ENCODE measurements around the gene IFNG-AS1.

IFNG-AS1 gene

DNA sequence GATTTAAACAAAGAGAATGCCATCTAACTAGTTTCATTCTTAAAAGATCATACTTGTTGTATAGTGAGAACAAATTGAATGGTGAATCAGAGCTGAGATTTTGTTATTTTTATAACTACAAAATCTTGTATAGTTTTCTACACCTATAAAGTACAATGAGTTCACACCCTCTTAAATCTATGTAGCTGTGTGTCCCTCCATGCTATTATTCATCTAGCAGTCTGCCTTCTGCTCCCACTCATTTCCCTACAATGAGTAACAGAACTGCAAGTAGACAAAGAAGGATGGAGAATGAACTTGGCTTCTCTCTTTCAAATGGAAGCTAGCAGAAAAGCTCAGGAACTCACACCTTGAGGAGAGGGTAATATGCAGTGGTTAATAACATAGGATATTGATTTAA is 7.1 kb downstream of the IFNG-AS1 start:
- DNase-seq, result no peak

DNA sequence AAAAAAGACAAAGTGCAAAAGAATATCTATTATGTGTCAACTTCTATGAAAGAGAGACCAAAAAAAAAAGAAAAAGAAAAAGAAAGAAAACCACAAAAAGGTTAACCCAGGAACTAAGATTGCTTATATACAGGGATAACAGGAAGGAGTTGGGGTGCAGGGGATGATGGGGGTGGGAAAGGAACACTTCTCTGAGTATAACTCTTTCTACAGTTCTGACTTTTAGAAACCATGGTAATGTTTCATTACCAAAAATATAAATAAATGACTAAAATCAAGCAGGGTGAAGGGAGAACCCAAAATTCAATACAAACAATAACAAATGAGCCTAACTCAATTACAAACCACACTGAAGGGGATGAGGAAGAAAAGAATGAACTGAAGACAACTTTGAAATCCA is 9.1 kb downstream of the IFNG-AS1 start:
- DNase-seq, result no peak

DNA sequence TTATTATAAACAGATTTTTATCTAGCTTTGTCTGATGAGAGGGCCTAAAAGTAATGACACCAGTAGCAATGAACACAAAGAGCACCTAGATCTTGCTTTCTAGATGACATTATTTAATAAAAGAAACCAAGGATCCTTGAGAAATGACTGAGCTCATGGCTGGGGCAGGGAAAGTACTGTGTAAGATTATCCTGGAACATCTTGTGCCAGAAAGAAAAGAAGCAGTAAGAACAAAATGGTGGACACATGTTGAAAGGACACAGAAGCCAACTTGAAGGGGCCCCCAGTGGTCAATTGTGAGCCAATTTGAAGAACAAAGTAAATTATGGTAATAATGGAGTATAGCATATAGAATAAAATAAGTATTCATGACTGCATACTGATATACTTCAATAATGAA is 10.0 kb downstream of the IFNG-AS1 start:
- DNase-seq, result no peak

DNA sequence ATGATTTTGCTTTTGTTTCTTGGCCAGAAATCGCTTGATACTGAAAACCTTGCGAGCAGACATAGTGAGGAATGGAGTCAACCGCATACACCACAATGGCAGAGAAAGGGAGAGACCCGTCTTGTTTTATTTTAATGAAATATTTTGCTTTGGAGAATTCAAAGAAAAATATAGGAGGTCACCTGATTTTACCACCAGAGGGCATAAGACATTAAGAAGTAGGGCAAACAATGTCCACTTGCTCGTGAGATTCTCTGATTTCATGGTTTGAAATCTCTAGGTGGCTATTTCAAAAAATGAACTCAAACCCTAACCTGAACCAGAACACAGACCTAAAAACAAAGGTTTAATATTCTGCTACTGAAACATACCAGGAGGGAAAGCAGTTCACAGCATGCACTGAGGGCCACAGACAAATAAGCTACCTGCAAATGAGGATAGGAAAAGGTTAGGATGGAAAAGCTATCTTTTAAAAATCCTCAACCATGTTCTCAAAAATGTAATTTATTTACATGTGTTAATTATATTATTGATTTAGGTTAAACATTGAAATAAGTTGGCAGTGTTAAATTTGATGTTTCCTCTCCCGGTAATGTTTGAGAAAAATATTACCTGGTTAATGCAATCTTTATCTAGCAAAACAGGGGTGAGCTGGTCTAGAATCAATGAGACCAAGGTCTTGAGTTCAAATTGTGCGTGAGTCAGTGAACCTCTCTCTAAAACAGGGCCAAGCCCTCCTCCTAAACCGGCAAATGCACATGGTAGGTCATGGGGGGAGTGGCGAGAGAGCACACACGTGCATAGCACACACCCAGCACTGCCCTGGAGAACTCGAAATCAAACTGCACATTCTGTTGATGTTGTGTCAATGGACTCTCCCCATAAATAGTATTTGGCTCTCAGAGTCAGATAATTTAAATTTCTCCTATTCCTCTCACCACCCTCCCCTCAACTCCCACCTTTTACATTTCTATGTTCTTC is 12.5 kb downstream of the IFNG-AS1 start:
- no peak for DNase-seq

DNA sequence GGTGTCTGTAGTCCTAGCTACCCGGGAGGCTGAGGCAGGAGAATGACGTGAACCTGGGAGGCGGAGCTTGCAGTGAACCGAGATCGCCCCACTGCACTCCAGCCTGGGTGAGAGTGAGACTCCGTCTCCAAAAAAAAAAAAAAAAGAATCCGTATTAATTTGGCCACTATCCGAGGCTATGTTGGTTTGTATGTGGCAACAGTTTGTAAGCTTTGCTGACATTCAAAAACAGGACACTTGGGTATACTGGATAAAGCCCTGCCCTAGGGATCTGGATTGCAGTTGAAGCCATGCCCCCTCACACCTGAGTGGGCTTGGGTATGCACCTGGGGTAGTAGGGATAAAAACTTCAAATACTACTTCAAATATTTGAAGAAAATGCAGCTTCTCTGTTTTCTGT is 14.5 kb downstream of the IFNG-AS1 start:
- DNase-seq, result no peak

DNA sequence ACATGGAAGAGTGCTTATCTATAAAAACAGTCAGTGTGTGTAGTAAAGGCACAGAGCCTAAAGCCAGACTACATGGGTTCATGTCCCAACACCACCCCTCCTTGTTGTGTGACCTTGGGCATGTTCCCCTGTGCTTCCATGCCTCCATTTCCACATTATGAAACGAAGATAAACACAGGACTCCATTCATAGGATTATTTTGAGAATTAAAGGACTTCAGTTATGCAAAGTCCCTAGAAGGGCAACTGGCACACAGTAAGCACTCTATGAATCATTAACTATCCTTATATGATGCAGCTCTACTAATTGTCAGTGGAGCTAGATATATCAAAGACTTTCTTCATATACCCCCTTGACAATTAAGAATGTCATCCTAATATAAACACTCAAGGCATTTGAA is 17.8 kb downstream of the IFNG-AS1 start:
- DNase-seq, result no peak

DNA sequence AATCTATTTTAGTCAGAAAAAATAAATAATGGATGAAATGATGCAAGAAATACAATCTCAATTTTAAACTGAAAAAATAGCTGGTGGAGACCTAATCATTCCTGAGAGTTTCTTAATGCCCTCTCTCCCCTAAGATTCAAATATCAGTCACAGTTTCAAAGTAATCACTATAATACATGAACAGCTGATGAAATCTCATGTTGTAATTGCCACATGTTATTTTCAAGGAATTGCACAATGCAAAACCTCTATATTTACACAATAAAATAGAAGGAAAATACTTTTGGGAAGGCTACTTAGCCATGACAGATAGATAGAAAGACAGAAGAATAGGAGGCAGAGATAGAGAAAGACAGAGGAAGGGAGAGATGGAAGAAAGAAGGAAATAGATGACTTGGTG is 18.2 kb downstream of the IFNG-AS1 start:
- no peak for DNase-seq

DNA sequence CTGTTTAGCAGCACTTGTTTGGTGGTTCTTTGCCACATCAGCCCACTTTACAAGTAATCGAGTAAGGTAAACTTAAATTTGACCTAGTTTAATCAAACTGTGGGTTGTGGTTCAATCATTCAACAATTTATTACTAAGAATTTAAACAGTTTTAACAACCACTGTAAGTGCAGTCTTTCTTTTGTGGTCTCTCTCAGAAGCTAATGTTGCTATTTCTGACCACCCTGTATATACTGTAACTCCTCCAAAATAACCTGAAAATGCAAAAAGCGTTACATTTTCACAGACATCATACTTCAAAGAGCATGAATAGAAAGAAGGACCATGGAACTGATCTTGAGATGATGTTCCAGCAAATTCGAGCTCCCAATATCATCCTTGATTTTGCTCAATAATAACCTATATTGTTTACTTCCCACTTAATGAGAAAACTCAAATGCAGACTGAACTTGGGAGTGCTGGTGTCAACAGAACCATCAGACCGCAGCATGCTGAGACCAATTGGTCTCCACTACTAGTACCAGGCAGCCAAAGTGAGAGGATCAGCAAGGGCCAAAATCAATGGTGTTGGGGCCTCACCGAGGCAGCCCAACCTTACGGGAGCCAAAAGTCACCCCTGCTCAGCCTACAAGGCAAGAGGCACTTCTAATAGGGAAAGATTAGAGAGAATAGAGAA is 22.1 kb downstream of the IFNG-AS1 start:
- no peak for DNase-seq

DNA sequence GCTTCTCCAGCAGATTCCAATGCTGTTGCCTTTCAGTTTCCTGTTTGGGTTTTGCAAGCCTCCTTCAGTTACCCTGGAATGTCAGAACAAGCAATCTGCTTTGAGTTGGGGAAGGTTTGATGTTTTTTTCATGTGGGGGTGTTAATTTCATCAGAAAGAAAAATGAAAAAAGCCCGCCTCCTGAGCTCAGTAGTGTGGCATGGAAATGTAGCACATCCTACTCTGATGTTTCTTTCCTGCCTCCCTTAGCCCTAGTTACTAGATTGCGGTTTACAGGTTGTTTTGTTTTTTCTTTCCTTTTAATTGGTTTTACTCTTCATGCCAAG is 22.6 kb downstream of the IFNG-AS1 start:
- no peak for DNase-seq

DNA sequence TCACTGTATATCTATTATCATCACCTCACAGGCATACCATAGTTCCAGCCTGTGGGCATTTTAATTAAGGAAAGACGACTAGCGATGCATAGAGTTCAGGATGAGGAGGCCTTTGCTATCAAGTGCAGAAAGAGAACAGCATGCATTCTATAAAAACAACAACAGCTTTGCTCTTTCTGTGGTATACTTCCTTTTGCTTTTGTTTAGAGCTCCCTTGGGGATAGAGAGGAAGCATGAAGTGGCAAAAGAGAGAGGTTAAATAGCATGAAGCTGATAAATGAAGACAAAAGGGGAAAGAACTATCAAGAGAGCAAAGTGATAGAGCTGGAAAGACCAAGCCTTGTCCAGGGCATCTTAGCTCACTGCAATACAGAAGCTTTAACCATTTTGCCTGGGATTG is 23.5 kb downstream of the IFNG-AS1 start:
- no peak for DNase-seq

DNA sequence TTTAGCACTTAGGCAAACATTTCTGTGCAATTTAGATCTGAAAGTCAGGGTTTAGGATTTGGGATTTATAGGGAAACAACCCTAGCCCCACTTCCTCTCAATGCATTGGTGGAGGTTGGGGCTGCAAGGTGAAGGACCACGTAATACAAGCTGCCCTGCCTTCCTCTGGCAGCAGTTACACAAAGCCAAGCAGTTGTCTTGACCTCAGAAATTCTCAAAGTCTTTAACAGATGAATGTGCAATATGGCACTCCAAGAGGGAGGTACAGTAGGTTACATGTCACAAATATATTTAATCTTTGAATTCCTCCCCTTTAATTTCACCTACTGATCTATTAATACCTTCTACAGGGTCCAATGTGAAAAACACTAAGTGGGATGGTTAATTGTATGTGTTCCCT is 23.9 kb downstream of the IFNG-AS1 start:
- DNase-seq, result no peak

DNA sequence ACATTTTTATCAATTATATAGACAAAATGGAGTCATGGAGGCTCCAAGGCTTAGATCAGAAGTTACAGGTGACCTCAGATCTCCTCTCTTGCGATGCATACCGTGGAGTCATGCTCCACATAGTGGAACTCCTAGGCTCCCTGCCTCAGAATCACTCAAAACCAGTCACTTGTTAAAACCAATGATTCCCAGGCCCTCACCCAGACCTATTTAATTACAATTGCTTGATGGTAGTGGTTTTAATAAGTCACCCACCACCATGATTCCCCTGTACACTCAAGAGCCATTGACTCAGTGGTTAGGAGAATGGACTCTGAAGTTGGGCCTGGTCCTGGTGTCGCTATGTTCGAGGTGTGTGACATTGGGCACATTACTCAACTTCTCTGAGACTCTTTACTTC is 26.9 kb downstream of the IFNG-AS1 start:
- no peak for DNase-seq

DNA sequence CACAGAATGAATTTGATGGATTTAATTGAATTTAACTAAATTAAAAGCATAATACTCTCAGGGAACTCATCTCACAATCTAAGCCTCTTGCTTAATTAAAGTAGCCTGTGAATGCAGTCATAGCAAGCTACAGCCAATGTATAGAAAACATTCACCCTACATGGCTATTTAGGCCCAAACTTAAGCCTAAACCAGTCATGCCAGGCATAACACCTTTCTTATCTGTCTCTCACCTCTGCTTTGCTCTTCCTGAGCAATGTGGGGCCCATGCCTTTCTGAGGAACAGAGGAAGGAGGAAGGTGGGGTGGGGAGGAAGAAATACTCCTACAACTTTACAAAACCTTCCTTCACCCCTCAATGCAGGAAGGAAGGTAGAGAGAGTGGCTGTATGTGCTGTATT is 29.1 kb downstream of the IFNG-AS1 start:
- no peak for DNase-seq

DNA sequence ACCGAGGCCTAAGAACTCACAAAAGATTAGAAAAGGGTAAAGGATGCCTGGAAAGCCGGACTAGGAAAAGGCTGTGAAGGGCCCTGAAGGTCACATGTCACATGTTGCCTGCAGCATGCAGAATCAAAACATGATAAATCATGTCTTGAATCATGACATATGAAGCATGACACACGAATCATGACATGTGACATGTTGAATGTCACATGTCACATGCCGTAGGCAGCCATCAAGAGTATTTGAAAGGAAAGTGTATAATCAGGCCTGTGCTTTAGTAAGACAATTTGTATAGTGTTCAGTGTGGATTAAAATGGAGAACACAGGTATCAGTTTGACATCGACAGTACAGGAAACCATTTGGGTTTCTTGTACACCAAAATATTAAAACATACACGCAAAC is 30.8 kb downstream of the IFNG-AS1 start:
- no peak for DNase-seq

DNA sequence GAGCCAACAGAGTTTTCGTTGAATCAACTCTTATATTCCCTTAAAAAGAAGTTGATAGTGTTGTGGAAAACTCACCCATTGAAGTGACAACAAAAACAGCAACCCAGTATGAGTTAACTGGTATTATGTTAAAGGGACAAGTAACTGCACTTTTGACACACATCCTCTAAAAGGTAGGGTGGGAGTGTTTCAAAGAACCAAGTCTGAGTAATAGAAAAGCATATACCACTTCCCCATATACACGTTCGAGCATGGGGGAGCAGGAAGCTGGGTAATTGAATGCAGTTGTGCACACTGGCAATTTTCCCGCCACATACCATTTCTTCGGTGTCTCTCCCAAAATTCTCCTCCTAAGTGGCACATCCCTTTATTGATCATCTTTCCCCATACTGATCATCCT is 31.5 kb downstream of the IFNG-AS1 start:
- DNase-seq, result no peak

DNA sequence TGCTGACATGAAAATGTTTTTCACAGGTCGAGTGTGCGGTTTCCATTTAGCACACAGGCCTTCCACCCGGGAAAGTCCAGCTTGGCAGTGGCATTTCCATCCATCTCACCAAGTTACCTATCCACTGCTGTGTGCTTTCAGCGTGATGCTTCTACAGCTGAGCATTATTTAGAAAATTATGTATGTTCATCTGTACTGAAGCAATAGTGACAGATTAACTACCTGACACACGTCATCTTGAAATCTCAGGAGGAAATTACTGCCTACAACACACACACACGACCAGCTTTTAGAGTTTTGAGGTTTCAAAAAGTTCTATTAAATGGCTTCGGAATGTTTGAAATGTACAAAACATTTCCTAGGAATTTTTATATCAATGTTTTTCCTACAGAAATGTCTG is 39.4 kb downstream of the IFNG-AS1 start:
- no peak for DNase-seq

DNA sequence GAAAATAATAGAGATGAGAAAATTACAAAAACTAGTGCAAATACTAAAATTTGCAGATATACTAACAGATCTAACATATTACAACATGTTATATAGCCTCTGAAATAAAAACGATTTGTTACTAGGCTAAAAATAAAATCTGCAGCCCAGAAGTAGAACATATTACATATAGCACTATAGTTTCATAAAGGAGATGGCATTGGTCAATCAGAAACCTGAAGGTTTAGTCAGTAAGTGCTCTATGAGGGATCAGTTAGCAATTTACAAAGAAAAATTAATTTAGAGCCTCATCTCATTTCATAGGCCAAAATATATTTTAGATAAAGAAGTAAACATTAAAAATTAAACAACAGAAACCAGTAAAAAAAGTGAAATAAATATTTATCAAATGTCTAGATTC is 41.0 kb downstream of the IFNG-AS1 start:
- DNase-seq, result no peak

DNA sequence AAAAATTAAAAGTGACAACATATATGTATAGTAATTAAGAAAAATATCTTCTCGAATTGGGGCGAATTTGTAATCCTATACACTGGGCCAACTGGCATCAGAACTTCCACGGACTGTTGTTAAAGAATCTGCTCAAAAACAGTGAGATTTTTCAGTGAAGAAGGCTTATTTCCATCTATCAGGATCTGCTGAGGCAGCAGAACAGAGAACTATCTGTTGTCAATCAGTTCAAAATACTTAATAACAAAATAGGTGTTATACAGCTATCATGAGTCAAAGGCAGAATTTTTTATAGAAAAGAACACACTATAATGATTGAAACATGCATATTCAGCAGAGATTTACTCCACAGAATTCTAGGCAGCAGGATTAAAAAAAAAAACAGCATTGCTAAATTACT is 41.9 kb downstream of the IFNG-AS1 start:
- no peak for DNase-seq

DNA sequence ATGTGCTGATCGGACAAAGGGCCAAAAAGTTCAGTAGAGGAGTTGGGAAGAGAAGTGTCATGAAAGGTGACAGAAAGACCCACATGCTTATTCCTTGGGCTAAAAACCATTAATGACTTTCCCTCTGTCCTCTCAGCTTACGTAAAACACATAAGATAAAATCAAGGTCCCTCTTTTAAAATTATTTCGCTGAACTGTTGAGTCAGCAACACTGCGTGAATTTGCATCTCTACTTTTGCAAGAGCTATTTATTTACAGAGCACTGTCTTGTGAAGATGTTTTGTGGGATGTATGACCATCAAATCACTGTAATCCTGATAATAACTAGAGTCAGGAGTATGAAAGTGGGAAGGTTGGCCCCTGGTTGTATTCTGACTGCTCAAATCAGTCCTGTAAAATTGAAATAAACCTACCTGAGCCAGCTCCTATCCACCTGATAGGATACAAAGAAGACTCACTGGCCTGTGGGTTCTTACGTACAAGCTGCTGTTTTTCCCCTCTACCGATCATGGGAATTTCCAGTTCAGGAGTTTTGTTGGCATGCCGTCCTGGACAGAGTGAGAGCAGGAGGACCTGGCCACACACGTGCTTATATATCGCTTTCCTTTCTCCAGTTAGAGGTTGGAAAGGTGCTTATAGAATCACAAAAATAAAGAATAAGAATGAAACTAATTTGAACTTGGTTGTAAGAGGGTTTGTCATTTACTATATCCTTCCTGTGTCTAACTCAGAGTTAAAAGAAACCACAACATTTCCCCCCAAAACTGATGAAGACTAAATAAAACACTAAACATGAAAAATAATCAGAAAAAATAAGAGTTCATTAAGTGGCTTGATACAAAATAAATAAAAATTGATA is 42.9 kb downstream of the IFNG-AS1 start:
- no peak for DNase-seq

DNA sequence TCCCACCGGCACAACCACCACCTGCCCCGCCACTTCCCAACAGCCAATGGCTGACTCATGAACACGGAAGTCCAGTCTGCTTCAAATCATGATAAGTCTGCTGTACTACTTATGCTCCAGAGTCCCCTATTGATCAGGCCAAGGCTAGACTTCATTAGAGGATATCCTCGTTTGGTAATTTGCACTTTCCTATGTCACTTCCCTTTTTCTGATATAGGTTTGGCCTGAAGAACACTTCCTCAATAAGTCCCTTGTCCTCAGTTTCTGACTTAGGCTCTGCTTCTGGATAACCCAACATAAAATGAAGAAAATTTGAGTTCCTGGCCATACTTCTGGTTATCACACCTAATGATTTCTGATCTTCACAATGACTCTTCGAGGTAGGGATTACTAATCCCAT is 45.3 kb downstream of the IFNG-AS1 start:
- no peak for DNase-seq

DNA sequence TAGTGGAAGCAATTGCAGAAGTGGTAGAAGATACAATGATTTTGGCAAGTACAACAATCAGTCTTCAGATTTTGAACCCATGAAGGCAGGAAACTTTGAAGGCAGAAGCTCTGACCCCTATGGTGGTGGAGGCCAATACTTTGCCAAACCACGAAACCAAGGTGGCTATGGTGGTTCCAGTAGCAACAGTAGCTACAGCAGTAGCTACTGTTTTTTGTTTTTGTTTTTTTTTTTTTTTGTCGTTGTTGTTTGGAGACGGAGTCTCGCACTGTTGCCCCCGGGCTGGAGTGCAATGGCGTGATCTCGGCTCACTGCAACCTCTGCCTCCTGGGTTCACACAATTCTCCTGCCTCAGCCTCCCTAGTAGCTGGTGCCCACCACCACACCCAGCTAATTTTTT is 47.4 kb downstream of the IFNG-AS1 start:
- DNase-seq, result no peak

DNA sequence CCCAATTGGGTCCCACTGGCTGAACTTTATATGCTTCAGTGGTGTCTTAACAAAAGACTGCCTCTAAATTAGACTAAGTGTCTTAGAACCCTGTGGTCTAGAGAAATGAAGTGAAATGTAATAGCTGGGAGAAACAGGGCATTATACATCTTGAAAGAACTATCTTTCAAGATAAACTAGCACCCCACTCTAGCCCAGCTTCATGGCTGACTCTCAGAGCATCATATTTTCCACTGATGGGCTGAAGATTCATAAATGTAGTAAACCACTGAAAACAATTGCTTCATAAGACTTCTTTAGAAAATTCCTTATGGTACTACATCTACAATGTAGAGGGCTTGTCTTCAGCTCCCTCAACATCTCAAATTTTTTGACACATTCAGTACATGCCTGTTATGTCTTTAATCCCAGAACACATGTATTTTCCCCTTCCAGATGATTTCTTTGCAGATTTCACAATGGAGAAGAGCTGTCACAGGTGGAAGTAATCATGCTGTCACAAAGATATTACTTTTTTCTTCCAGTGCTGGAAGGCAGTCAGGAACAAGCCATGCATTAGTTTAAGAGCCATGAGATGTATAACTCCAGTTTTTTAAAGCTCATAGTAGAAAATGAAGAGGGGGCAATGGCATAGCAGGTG is 48.5 kb downstream of the IFNG-AS1 start:
- DNase-seq, result no peak

DNA sequence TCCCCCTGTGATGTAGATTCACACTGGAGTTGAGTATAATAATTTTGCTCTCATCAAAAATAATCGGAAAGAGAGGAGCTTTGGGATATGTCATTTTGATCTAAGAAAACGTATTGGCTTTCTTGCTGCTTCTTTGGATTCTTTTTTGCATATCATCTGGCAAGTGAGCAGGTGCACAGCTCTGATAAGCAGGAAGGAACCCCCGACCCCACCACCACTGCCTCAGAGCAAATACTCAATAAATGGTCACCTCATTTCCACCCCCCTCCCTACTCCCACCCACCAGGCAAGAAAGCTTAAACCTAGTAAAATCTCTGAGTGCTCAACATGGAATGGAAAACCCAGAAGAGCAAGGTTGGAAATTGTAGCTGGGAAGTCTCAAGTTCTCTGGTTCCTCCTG is 49.4 kb downstream of the IFNG-AS1 start:
- DNase-seq, result no peak
